K562 (cell line): ENCODE results near the gene ORM1. TPM values are rescaled to one million over a fixed set of nuclear protein-coding genes. Genes with fewer than 3 reads are reported as not detected.

Experiments used
- ATAC-seq: fragments of 200-7000 bp; cut with Tn5 transposase; 3 replicates; pipeline ENCODE4 v1.9.1; 2020; ENCODE audit warnings: moderate library complexity
- BruUV-seq: library from RNA; stranded (reverse); fragments of 400-500 nt; replicated peaks from 2 replicates; lab custom pipeline; 2021; lab: Mats Ljungman, UMichigan
- CTCF ChIA-PET: fragments of 300-600 bp; formaldehyde crosslinking; extraction: SDS; loops from one replicate; lab custom pipeline; 2021; ENCODE audit warnings: low intra/inter-chr PET ratio; lab: Yijun Ruan, JAX
- POLR2A ChIA-PET: fragments of 300-600, 350-650 bp; sonication (Branson Sonifier 250); formaldehyde crosslinking; extraction: SDS; loops from one replicate; lab custom pipeline; 2021; ENCODE audit warnings: antibody characterized with exemption, inconsistent platforms; lab: Yijun Ruan, JAX
- DNase-seq, 4 experiments: peaks; one replicate each; pipeline versions ENCODE4 v3.0.0 to v3.0.0-alpha.2; 2011 to 2018; ENCODE audit warnings: low spot score in 3 of 4, mixed read lengths in 3 of 4; ENCODE audit errors: extremely low read depth in 1 of 4
- FAIRE-seq: peaks from 2 replicates; lab custom pipeline; 2011; peaks lifted over from hg19 to GRCh38; lab: Jason Lieb, UNC
- H2AFZ ChIP-seq: 2 replicates; pipeline ENCODE4 v1.6.0; 2011; ENCODE audit warnings: low read depth, low read length, control low read depth, inconsistent platforms
- H3K27ac ChIP-seq: fragments of 200-600 bp; 3 replicates; pipeline ENCODE4 v1.8.0; 2011; ENCODE audit warnings: low read depth, mild to moderate bottlenecking, control low read depth, inconsistent platforms, low read length, moderate library complexity, mixed read lengths; ENCODE audit errors: extremely low read depth
- H3K27me3 ChIP-seq, 2 experiments: fragments of 300-600 bp in 1 of 2; 2 replicates in 1 of 2; 3 replicates in 1 of 2; pipeline versions ENCODE4 v1.6.0 to v1.8.0; 2011; ENCODE audit warnings: inconsistent platforms in 2 of 2, low read length in 2 of 2, mild to moderate bottlenecking in 1 of 2, mixed read lengths in 1 of 2, moderate library complexity in 1 of 2; ENCODE audit not compliant: control insufficient read depth in 2 of 2, insufficient read depth in 2 of 2
- H3K36me3 ChIP-seq: fragments of 300-600 bp; 3 replicates; pipeline ENCODE4 v1.8.0; 2011; ENCODE audit warnings: mild to moderate bottlenecking, low read length, inconsistent platforms; ENCODE audit not compliant: control insufficient read depth, insufficient read depth
- H3K4me1 ChIP-seq, 2 experiments: fragments of 200-600 bp in 1 of 2; replicated peaks in 1 of 2; 2 replicates in 1 of 2; 3 replicates in 1 of 2; pipeline versions ENCODE4 v1.5.1 to v1.8.0; 2011; ENCODE audit warnings: inconsistent platforms in 2 of 2, low read length in 2 of 2, mild to moderate bottlenecking in 1 of 2, mixed read lengths in 1 of 2, moderate library complexity in 1 of 2; ENCODE audit not compliant: control insufficient read depth in 2 of 2, insufficient read depth in 2 of 2
- H3K4me2 ChIP-seq: 2 replicates; pipeline ENCODE4 v1.6.1; 2011; ENCODE audit warnings: low read length, control low read depth, inconsistent platforms, mixed read lengths; ENCODE audit not compliant: insufficient read depth
- H3K4me3 ChIP-seq: fragments of 200-600 bp; sonication (generic), shearing (Covaris generic); 2 replicates; pipeline ENCODE4 v1.5.1; 2016; ENCODE audit warnings: control low read depth, inconsistent platforms
- H3K79me2 ChIP-seq: fragments of 200-600 bp; 3 replicates; pipeline ENCODE4 v1.8.0; 2011; ENCODE audit warnings: low read length, inconsistent platforms; ENCODE audit not compliant: control insufficient read depth, insufficient read depth
- H3K9ac ChIP-seq, 2 experiments: 2 replicates each; pipeline versions ENCODE4 v1.6.0 to v1.6.1; 2011; ENCODE audit warnings: low read depth in 2 of 2, low read length in 2 of 2, control low read depth in 1 of 2, inconsistent platforms in 1 of 2, mild to moderate bottlenecking in 1 of 2, mixed read lengths in 1 of 2; ENCODE audit not compliant: insufficient read depth in 1 of 2
- H3K9me1 ChIP-seq: one replicate; pipeline ENCODE4 v1.6.0; 2011; ENCODE audit warnings: inconsistent platforms, mild to moderate bottlenecking, low read length, moderate library complexity; ENCODE audit not compliant: control insufficient read depth, insufficient read depth
- H3K9me3 ChIP-seq: replicated peaks from 2 replicates; pipeline ENCODE4 v1.5.1; 2011; ENCODE audit warnings: low read depth, low read length, inconsistent platforms; ENCODE audit not compliant: control insufficient read depth, insufficient read depth
- H4K20me1 ChIP-seq: replicated peaks from 2 replicates; pipeline ENCODE4 v1.6.1; 2011; ENCODE audit warnings: low read length, inconsistent platforms, mixed read lengths; ENCODE audit not compliant: control insufficient read depth, insufficient read depth
- CUX1 ChIP-seq: fragments of 200-800 bp; sonication (Bioruptor generic); IDR thresholded peaks from 2 replicates; pipeline ENCODE4 v1.6.1; 2016; ENCODE audit warnings: missing genetic modification characterization, missing compliant biosample characterization
- HIVEP1 ChIP-seq: fragments of 250-450 bp; sonication (Bioruptor Pico); IDR thresholded peaks from 2 replicates; pipeline ENCODE4 v1.4.0; 2020; ENCODE audit warnings: mild to moderate bottlenecking
- HNRNPH1 ChIP-seq: fragments of 200-400 bp; formaldehyde crosslinking; optimal IDR thresholded peaks from 2 replicates; pipeline ENCODE3; 2017; ENCODE audit warnings: low read depth, mild to moderate bottlenecking, low read length, moderate library complexity
- HSF4 ChIP-seq: fragments of 250-450 bp; sonication (Bioruptor Pico); IDR thresholded peaks from 2 replicates; pipeline ENCODE4 v2.1.2; 2022; ENCODE audit warnings: mild to moderate bottlenecking, moderate library complexity, borderline replicate concordance
- IRF2 ChIP-seq: sonication (generic); formaldehyde crosslinking; IDR thresholded peaks from 2 replicates; pipeline ENCODE4 v1.8.1; 2022; ENCODE audit warnings: mild to moderate bottlenecking, missing genetic modification reagents
- NR4A1 ChIP-seq, 2 experiments: fragments of 250-450 bp in 1 of 2; fragments of 450-650 bp in 1 of 2; sonication (Bioruptor Pico) in 1 of 2; IDR thresholded peaks; 2 replicates each; pipeline versions ENCODE4 v1.4.0 to v1.6.1; 2016 to 2020; ENCODE audit warnings: mild to moderate bottlenecking in 2 of 2, missing compliant biosample characterization in 1 of 2, missing genetic modification characterization in 1 of 2, moderate library complexity in 1 of 2
- PHTF2 ChIP-seq: fragments of 250-450 bp; sonication (Bioruptor Pico); IDR thresholded peaks from 2 replicates; pipeline ENCODE4 v1.5.0; 2021; ENCODE audit warnings: mild to moderate bottlenecking
- SOX6 ChIP-seq: fragments of 450-650 bp; IDR thresholded peaks from 2 replicates; pipeline ENCODE4 v1.6.1; 2014; ENCODE audit warnings: mild to moderate bottlenecking
- THAP12 ChIP-seq: fragments of 250-450 bp; sonication (Bioruptor Pico); IDR thresholded peaks from 2 replicates; pipeline ENCODE4 v1.9.0; 2021; ENCODE audit warnings: mild to moderate bottlenecking, inconsistent platforms
- THRA ChIP-seq: fragments of 450-650 bp; IDR thresholded peaks from 2 replicates; pipeline ENCODE4 v1.6.1; 2017; ENCODE audit warnings: mild to moderate bottlenecking, moderate library complexity
- ZFP1 ChIP-seq: fragments of 450-650 bp; formaldehyde crosslinking; IDR thresholded peaks from 2 replicates; pipeline ENCODE4 v1.4.0; 2020; ENCODE audit warnings: mild to moderate bottlenecking, mixed read lengths
- ZNF324 ChIP-seq: fragments of 250-450 bp; sonication (Bioruptor Pico); IDR thresholded peaks from 2 replicates; pipeline ENCODE4 v1.4.0; 2020; ENCODE audit warnings: mild to moderate bottlenecking
- ZNF347 ChIP-seq: fragments of 450-650 bp; formaldehyde crosslinking; IDR thresholded peaks from 2 replicates; pipeline ENCODE4 v1.4.0; 2020; ENCODE audit warnings: low read depth, mild to moderate bottlenecking, moderate library complexity
- ZNF586 ChIP-seq: fragments of 450-650 bp; formaldehyde crosslinking; conservative IDR thresholded peaks from 2 replicates; pipeline ENCODE4 v1.4.0; 2020; ENCODE audit warnings: mild to moderate bottlenecking, moderate library complexity
- WGBS: fragments of 100-300 bp; shearing (Covaris generic); methylation state at CpG from one replicate; pipeline ENCODE4 v1.1.6; 2016; ENCODE audit warnings: low coverage, mixed read lengths; ENCODE audit not compliant: insufficient coverage; ENCODE audit errors: missing lambda C conversion rate; 5-methylcytosine and 5-hydroxymethylcytosine counted together
- in situ Hi-C: fragments of 300-500 bp; cut with MboI; formaldehyde crosslinking; loops from 4 replicates; pipeline ENCODE4 v1.15.0; 2018; ENCODE audit warnings: inconsistent platforms, mixed read lengths
- intact Hi-C: fragments of 100-400 bp; cut with micrococcal nuclease; formaldehyde crosslinking; loops from 2 replicates; pipeline ENCODE4 v1.14.2; 2022
- polyA plus RNA-seq, 8 experiments: library from polyadenylated mRNA; depleted of rRNA in 4 of 8; stranded (reverse) in 5 of 8; unstranded in 3 of 8; fragments of >200 nt; fragmentation: Nextera tagmentation in 2 of 8; fragmentation: Illumina TruSeq in 1 of 8; extraction: Ambion mirVana in 2 of 8; extraction: Trizol in 1 of 8; gene quantifications; 2 replicates each; pipeline versions ENCODE4 v1.2.1 to v1.2.3, GENCODE V29; 2011 to 2014; ENCODE audit warnings: inconsistent platforms in 1 of 8, missing spikeins in 1 of 8
- total RNA-seq, 7 experiments: library from RNA; depleted of rRNA in 6 of 7; stranded (reverse); fragments of >200 nt in 6 of 7; fragmentation: Illumina TruSeq in 2 of 7; extraction: Trizol in 2 of 7; gene quantifications; 2 replicates each; pipeline versions ENCODE4 v1.2.1 to v1.2.3, GENCODE V29; 2011 to 2021; ENCODE audit warnings: low replicate concordance in 1 of 7

The ORM1 gene
- total and polyA plus RNA-seq, 9 of the 15 experiments (the other 6 are each of a cell fraction or from before 2014, with no cell fraction given): 2.9 TPM; not detected in 8

- TF ChIP-seq THRA (no peak), SOX6 (no peak), HSF4 (CRISPR knock-in tag) (no peak), ZNF324 (CRISPR knock-in tag) (no peak), NR4A1 (CRISPR knock-in tag; IDR thresholded peaks at IDR 0.05) (no peak), NR4A1 (tag; IDR thresholded peaks at IDR 0.05) (no peak), IRF2 (CRISPR knock-in tag) (no peak)
Observed at GRCh38 chr9:114302727-114303126, 20.2 kb upstream of the ORM1 start (continued).

GRCh38 chr9:114303571-114303970 lies 19.3 kb upstream of the ORM1 start:
- BruUV-seq: no TSS peak
- no peaks in the 10 kb centered on the region for H3K9me3 ChIP-seq
- DNase-seq: no peak
- H3K36me3 ChIP-seq: no peaks in the 10 kb centered on the region
- peaks cover 10 to 77% of the 10 kb centered on the region in 2 experiments; a peak in 3 of 5 replicates for H3K27me3 ChIP-seq
- H3K79me2 ChIP-seq: no peaks in the 10 kb centered on the region
- H3K4me3 ChIP-seq: no peak overlapping the region
- peaks cover 3% of the 10 kb centered on the region for H4K20me1 ChIP-seq
- H3K4me2 ChIP-seq: no peak overlapping the region
- CTCF ChIA-PET: interaction anchor here (1.1 kb wide), 1 partner anchor 496 kb away, joined by 3 read pairs; no protein-coding TSS in a partner anchor
- intact Hi-C loops: no loop called here
- ATAC-seq: no peak
- no peak overlapping the region for H3K27ac ChIP-seq
- FAIRE-seq: no peak
- POLR2A ChIA-PET: no interaction called here
- in situ Hi-C loops: no loop called here
- no peaks in the 10 kb centered on the region for H3K9me1 ChIP-seq
- no peak overlapping the region for H3K9ac ChIP-seq
- 0% methylated on average over 5 of the region's 5 CpGs for WGBS
- no peak overlapping the region for H2AFZ ChIP-seq
- no peaks in the 10 kb centered on the region for H3K4me1 ChIP-seq
- TF ChIP-seq ZFP1 (no peak), HNRNPH1 (no peak), PHTF2 (CRISPR knock-in tag) (no peak), ZNF347 (CRISPR knock-in tag) (no peak), THAP12 (CRISPR knock-in tag) (no peak), HIVEP1 (no peak), ZNF586 (CRISPR knock-in tag) (no peak), CUX1 (CRISPR knock-in tag) (no peak)
